AG09319 (cell line): ENCODE data around the gene HOXA7.

Experiments
- DNase-seq: peaks from one replicate; pipeline ENCODE4 v3.0.0-alpha.2; 2010; ENCODE audit warnings: low read depth; ENCODE audit errors: extremely low read depth
- TF ChIP-seq, protein P1 (sequence below): IDR thresholded peaks from 2 replicates; pipeline ENCODE4 v1.5.1; 2011; ENCODE audit warnings: low read depth, mild to moderate bottlenecking, inconsistent platforms, low read length, moderate library complexity

Gene HOXA7

DNA sequence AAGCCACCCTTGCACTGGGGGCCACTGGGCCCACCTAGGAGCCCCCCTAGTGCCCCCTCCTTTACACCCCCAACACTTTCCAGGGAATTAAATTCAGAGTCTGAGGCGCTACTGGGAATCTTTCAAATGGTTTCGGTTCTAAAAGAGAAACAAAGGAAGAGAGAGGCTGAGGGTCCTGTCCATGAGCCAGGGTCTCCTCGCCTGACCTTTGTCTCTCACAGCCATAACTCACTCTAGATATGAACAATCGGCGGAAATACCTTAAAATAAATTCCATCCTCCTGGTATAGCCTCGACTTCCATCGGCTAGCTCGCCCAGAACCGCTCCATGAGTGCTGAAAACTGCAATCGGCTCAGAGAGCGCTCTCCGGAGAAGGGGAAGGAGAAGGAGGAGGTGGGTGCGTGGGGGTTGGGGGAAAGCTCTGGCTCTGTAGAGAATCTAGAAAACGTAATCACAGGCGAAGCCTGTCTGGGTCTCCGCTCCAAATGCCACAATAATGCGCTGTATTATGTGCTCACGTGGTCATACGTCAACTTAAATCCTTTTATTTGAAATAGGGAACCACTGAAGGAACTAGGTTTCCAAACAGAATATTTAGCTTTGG is 38.5 kb downstream of the HOXA7 start:
- TF ChIP-seq, protein P1, sequence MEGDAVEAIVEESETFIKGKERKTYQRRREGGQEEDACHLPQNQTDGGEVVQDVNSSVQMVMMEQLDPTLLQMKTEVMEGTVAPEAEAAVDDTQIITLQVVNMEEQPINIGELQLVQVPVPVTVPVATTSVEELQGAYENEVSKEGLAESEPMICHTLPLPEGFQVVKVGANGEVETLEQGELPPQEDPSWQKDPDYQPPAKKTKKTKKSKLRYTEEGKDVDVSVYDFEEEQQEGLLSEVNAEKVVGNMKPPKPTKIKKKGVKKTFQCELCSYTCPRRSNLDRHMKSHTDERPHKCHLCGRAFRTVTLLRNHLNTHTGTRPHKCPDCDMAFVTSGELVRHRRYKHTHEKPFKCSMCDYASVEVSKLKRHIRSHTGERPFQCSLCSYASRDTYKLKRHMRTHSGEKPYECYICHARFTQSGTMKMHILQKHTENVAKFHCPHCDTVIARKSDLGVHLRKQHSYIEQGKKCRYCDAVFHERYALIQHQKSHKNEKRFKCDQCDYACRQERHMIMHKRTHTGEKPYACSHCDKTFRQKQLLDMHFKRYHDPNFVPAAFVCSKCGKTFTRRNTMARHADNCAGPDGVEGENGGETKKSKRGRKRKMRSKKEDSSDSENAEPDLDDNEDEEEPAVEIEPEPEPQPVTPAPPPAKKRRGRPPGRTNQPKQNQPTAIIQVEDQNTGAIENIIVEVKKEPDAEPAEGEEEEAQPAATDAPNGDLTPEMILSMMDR: no peak
- no peak for DNase-seq

DNA sequence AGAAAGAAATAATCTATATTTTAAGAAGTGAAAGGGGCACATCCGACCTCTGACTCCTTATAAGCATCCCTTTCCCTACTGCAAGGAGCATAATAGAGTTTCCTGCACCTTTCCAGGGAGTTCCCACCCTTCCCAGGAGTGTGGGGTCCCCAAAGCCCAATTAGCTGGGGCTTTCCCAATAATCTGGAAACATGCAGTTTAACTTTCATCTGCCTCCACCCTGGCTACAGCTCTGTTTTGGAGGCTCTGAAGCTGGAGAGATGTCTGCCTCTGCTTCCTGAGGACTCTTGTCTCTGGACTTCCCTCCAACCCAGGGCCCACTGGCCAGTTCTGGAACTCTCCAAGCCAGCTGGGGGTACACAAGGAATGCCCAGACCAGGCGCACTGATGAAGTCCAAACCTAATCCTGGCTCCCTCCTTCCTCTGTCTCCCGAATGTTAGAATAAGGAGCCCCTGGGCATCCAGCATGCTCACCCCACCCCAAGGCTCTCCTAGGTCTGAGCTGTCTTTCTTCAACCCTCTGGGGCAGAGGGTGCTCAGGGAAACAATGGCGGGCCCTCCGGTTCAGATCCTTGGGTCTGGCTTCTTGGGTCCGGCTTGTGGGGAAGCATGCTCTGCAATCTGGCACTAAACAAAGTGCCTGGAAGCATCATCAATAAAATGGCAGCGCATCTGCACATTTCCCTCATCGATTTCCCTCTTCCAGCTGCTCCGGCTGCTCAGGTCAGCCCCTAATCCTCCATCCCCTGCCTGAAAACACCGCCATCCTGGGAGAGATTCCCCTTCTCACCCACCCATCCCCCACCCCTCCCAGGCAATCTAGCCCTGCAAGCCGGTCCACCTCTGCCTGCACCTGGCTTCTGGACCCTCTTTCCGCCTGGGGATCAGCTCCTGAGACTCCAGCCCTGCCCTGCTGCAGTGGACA is 39.3 kb downstream of the HOXA7 start:
- TF ChIP-seq, protein P1: no peak
- no peak for DNase-seq

DNA sequence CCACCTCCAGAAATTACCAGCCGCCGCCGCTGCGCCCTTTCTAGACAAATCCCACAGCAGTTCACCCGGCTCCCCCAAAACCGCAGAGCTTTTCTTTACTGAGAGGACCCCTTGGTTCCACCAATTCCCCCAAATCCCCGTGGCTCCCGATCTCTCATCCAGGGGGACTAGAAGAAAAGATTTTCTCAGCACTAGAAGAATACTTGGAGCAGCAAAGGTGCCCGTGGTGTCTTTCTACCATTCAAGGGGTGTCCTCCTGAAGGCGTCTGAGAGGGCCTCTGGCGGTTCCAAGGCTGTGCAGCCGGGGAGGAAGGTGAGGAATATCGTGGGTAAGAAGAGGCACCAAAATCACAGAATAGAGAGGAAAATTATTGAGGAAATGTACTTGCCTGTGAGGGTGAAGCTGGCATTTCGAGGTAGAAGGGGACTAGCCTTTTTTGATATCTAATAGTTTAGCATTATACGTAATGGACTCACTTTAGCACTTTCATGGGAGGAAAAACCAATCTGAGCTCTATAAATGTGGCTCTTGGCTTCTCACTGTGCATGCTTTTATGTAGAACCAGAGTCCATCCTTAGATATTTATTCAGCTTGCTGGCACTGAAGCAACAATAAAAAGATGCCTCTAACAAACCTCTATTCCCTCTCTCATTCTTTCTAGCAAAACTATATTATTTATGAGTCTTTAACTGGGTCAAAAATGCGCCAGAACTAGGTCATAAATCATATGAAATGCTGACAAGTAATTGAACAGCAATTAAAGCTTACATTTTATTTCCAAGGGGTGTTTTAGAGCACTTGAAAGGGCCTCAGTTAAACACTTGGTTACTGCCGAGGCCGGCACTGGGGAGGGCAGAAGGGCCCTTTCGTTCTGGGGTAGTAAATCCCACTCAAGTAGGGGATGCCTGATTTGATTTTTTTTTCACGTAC is 40.2 kb downstream of the HOXA7 start:
- DNase-seq: no peak
- TF ChIP-seq, protein P1: no peak

DNA sequence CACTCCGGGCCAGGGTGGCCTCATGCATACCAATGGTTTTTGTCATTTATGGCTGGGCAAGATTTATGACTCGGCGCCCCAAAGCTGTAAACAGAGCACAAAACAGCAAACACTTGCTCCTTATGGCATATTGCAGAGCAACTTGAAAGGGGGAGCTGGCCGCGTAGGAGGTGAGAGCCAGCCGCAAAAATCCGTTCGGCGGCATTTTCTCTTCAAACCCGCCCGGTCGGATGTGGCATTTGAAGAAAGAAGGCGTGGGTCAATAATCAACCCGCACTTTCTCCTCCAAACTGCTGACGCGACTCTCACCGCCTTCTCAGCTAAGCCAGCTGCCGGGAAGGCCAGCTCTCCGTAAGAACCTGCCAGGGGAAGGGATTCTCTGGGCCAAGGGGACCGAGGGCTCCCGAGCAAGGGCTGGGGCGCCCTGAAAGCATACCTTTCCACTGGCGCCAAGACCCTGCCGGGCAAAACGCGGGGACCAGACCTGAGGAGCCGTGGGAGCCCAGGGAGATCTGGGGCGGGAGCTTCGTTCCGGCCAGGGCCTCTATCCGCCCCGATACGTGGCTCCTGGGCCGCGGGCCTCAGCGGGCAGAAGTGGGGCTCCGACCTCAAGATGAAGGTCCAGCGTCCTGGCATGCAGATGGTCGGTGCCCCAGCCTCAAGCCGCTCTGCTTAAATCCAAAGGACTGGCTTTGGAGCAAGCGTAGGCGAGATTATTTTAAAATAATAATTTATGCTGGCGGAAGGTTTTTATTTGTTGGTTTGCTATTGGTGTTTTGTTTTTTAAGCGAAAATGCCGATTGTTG is 41.1 kb downstream of the HOXA7 start:
- TF ChIP-seq, protein P1: no peak
- DNase-seq: no peak

DNA sequence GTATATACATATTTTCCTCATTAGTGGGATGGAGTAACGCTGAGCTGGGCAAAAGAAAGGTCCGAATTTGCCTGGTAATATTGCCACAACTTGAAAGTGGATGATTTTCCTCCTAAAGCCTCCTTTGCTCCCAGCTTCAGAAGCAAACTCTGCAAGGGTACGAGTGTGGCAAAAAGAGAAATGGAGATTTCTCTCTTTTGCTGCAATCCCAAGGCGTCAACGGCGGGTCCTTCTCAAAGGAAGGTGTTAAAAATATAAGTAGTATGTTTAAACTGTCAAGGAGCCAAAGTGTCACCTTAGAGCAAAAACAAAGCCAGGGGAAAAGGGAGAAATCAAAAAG is 41.6 kb downstream of the HOXA7 start:
- DNase-seq: no peak
- TF ChIP-seq, protein P1: no peak

DNA sequence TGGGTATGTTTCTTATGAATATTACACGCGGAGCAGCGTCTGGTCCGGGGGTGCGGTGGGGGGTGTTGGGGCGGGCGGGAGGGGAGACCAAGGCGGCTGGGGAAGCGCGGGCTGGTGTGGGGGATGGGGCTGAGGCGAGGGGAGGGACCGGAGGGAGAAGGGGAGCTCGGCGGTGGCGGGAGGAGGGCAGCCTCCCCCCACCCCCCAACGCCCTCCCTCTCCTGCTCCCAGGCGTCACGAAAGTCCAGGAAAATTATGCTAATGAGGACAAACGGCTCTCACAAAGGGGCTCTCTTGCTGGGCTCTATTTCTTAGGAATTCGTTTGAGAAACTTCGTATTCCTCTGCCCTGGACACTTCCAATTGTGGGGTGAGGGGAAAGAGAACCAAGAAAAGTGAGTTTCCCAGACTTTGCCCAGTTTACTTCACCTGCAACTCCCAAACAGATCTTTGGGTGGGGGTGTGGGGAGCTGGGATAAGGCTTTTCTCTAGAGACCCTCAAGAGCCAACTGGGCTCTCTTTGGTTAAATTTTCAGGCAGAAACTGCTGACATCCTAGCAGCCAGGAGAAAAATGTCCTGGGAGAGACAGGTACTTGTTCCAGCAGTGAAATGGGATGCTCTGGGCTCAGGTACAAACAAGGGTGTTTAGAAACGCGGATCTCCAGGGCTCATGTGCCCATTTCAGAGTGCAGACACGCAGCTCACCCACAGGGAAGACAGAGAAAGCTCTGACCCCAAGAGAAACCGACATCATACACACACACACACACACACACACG is 42.3 kb downstream of the HOXA7 start:
- TF ChIP-seq, protein P1: no peak
- DNase-seq: no peak
